SK-N-SH treated with all-trans-retinoic acid at 6 μM for 48 hours (cell line): Measurements from ENCODE around the gene ELOVL6.

Experiments
- ATAC-seq: fragments of 200-7000 bp; cut with Tn5 transposase; 3 replicates; pipeline ENCODE4 v1.9.1; 2020; ENCODE audit warnings: mild to moderate bottlenecking, moderate library complexity
- ARNTL ChIP-seq: fragments of 450-650 bp; formaldehyde crosslinking; IDR thresholded peaks from 2 replicates; pipeline ENCODE4 v1.5.0; 2020; ENCODE audit warnings: low read depth, mild to moderate bottlenecking, moderate library complexity, borderline replicate concordance
- BACH2 ChIP-seq: fragments of 250-450 bp; sonication (Bioruptor Pico); IDR thresholded peaks from 2 replicates; pipeline ENCODE4 v1.9.0; 2021; ENCODE audit warnings: mild to moderate bottlenecking, borderline replicate concordance
- GLIS3 ChIP-seq: fragments of 250-450 bp; sonication (Bioruptor Pico); IDR thresholded peaks from 2 replicates; pipeline ENCODE4 v1.5.0; 2020; ENCODE audit warnings: mild to moderate bottlenecking, moderate library complexity
- ISL1 ChIP-seq: fragments of 250-450 bp; sonication (Bioruptor Pico); IDR thresholded peaks from 2 replicates; pipeline ENCODE4 v2.1.2; 2022; ENCODE audit warnings: mild to moderate bottlenecking, moderate library complexity
- OSR1 ChIP-seq: fragments of 250-450 bp; sonication (Bioruptor Pico); IDR thresholded peaks from 2 replicates; pipeline ENCODE4 v1.8.0; 2022; ENCODE audit warnings: moderate library complexity, mild to moderate bottlenecking, inconsistent platforms
- PPARA ChIP-seq: fragments of 250-450 bp; sonication (Bioruptor Pico); IDR thresholded peaks from 2 replicates; pipeline ENCODE4 v1.5.0; 2020; ENCODE audit warnings: mild to moderate bottlenecking, borderline replicate concordance
- SNAI2 ChIP-seq: fragments of 250-450 bp; sonication (Bioruptor Pico); IDR thresholded peaks from 2 replicates; pipeline ENCODE4 v1.5.0; 2020; ENCODE audit warnings: mild to moderate bottlenecking, moderate library complexity
- TOX ChIP-seq: fragments of 250-450 bp; sonication (Bioruptor Pico); IDR thresholded peaks from 2 replicates; pipeline ENCODE4 v1.8.0; 2021; ENCODE audit warnings: mild to moderate bottlenecking, moderate library complexity, borderline replicate concordance
- ZC3H10 ChIP-seq: fragments of 250-450 bp; sonication (Bioruptor Pico); IDR thresholded peaks from 2 replicates; pipeline ENCODE4 v1.5.1; 2021; ENCODE audit warnings: mild to moderate bottlenecking, moderate library complexity
- ZFP3 ChIP-seq: fragments of 250-450 bp; sonication (Bioruptor Pico); IDR thresholded peaks from 2 replicates; pipeline ENCODE4 v1.5.0; 2020; ENCODE audit warnings: mild to moderate bottlenecking, moderate library complexity
- ZFP30 ChIP-seq: fragments of 450-650 bp; formaldehyde crosslinking; IDR thresholded peaks from 2 replicates; pipeline ENCODE4 v1.5.0; 2022; ENCODE audit warnings: mild to moderate bottlenecking, moderate library complexity
- ZNF565 ChIP-seq: fragments of 450-650 bp; formaldehyde crosslinking; conservative IDR thresholded peaks from 2 replicates; pipeline ENCODE4 v1.5.0; 2020; ENCODE audit warnings: low read depth, mild to moderate bottlenecking, moderate library complexity
- ZNF70 ChIP-seq: fragments of 450-650 bp; formaldehyde crosslinking; IDR thresholded peaks from 2 replicates; pipeline ENCODE4 v1.5.0; 2020; ENCODE audit warnings: mild to moderate bottlenecking, moderate library complexity
- ZNF8 ChIP-seq: fragments of 450-650 bp; formaldehyde crosslinking; IDR thresholded peaks from 2 replicates; pipeline ENCODE4 v1.5.0; 2020; ENCODE audit warnings: mild to moderate bottlenecking, moderate library complexity
- TF ChIP-seq, protein P1 (sequence below): fragments of 250-450 bp; sonication (Bioruptor Pico); IDR thresholded peaks from 2 replicates; pipeline ENCODE4 v1.5.1; 2021; ENCODE audit warnings: mild to moderate bottlenecking, moderate library complexity
- TF ChIP-seq, protein P2 (sequence below): fragments of 250-450 bp; sonication (Bioruptor Pico); IDR thresholded peaks from 2 replicates; pipeline ENCODE4 v1.5.1; 2020; ENCODE audit warnings: low read depth, mild to moderate bottlenecking, moderate library complexity
- TF ChIP-seq, protein P3 (sequence below): fragments of 250-450 bp; sonication (Bioruptor Pico); IDR thresholded peaks from 2 replicates; pipeline ENCODE4 v1.5.0; 2020; ENCODE audit warnings: mild to moderate bottlenecking, moderate library complexity
- TF ChIP-seq, protein P4 (sequence below): fragments of 250-450 bp; sonication (Bioruptor Pico); IDR thresholded peaks from 2 replicates; pipeline ENCODE4 v1.8.0; 2020; ENCODE audit warnings: mild to moderate bottlenecking, moderate library complexity, borderline replicate concordance

Gene ELOVL6

DNA sequence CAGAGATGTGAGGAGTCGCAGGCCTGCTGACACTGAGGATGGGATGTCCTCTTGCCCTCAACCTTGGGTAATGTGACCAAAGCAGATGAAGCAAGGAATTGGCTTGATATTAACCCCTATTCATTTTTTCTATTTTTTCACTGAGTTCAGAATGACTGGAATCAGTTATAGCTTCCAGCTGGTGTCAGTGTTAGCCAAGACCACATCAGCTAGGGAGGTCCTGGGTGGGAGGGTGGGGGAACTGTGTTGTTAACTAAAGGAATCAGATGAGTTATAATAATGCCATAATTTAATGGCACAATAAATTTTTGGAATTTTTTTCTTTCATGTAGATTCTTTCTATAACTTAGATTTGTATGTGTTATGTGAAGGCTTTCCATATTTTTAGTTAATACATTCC lies 193.9 kb downstream of the ELOVL6 start:
- TF ChIP-seq GLIS3 (CRISPR knock-in tag) (no peak), ZNF70 (CRISPR knock-in tag) (peak; percentile 60; the same call in 1 of the 2 replicates)
- ATAC-seq, result no peak

DNA sequence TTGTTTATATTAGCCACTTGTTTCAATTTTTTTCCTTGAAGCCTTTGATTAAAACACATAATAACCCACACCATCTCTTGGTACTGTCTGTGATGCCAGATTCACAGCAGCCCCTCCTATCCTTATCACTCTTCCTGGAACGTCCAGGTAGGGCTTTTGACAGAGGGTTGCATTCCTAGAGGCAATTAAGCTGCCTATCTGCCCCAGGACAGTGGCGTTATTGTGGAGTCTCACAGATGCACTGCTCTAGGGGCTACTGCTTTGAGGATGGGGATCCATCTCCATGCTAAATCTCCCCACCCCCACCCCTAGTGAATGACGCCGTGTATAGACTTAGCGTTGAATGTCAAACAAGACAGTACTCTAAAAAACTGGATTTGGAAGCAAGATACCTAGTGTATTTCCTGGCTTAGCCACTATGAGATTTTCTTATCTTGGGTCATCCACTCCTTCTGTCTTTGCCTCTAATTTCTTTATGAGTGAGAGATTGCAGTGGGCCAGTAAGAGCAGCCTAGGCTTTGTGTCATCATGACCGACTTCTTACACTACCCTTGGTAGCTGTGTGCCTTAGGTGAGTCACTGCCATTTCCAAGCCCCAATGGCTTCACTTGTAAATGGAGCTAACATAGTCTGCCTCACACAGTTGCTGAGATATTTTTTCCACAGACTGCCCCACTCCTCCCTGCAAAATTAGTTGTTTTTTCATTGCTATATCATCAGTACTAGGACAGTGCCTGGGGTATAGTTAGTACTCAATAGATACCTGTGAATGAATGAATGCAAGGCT lies 194.8 kb downstream of the ELOVL6 start:
- no peak for ATAC-seq
- TF ChIP-seq, protein P1, sequence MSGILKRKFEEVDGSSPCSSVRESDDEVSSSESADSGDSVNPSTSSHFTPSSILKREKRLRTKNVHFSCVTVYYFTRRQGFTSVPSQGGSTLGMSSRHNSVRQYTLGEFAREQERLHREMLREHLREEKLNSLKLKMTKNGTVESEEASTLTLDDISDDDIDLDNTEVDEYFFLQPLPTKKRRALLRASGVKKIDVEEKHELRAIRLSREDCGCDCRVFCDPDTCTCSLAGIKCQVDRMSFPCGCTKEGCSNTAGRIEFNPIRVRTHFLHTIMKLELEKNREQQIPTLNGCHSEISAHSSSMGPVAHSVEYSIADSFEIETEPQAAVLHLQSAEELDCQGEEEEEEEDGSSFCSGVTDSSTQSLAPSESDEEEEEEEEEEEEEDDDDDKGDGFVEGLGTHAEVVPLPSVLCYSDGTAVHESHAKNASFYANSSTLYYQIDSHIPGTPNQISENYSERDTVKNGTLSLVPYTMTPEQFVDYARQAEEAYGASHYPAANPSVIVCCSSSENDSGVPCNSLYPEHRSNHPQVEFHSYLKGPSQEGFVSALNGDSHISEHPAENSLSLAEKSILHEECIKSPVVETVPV (CRISPR knock-in tag), result no peak
- TF ChIP-seq ZNF565 (CRISPR knock-in tag) (no peak), ARNTL (CRISPR knock-in tag) (no peak), PPARA (CRISPR knock-in tag) (no peak), GLIS3 (CRISPR knock-in tag) (no peak), ZFP3 (CRISPR knock-in tag) (no peak), ZNF8 (CRISPR knock-in tag) (no peak), OSR1 (CRISPR knock-in tag) (no peak), SNAI2 (CRISPR knock-in tag) (no peak), ZC3H10 (no peak), ISL1 (no peak), BACH2 (no peak), ZNF70 (CRISPR knock-in tag) (no peak), ZFP30 (CRISPR knock-in tag) (no peak)
- TF ChIP-seq, protein P2, sequence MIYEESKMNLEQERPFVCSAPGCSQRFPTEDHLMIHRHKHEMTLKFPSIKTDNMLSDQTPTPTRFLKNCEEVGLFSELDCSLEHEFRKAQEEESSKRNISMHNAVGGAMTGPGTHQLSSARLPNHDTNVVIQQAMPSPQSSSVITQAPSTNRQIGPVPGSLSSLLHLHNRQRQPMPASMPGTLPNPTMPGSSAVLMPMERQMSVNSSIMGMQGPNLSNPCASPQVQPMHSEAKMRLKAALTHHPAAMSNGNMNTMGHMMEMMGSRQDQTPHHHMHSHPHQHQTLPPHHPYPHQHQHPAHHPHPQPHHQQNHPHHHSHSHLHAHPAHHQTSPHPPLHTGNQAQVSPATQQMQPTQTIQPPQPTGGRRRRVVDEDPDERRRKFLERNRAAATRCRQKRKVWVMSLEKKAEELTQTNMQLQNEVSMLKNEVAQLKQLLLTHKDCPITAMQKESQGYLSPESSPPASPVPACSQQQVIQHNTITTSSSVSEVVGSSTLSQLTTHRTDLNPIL (CRISPR knock-in tag), result no peak
- TF ChIP-seq, protein P3, sequence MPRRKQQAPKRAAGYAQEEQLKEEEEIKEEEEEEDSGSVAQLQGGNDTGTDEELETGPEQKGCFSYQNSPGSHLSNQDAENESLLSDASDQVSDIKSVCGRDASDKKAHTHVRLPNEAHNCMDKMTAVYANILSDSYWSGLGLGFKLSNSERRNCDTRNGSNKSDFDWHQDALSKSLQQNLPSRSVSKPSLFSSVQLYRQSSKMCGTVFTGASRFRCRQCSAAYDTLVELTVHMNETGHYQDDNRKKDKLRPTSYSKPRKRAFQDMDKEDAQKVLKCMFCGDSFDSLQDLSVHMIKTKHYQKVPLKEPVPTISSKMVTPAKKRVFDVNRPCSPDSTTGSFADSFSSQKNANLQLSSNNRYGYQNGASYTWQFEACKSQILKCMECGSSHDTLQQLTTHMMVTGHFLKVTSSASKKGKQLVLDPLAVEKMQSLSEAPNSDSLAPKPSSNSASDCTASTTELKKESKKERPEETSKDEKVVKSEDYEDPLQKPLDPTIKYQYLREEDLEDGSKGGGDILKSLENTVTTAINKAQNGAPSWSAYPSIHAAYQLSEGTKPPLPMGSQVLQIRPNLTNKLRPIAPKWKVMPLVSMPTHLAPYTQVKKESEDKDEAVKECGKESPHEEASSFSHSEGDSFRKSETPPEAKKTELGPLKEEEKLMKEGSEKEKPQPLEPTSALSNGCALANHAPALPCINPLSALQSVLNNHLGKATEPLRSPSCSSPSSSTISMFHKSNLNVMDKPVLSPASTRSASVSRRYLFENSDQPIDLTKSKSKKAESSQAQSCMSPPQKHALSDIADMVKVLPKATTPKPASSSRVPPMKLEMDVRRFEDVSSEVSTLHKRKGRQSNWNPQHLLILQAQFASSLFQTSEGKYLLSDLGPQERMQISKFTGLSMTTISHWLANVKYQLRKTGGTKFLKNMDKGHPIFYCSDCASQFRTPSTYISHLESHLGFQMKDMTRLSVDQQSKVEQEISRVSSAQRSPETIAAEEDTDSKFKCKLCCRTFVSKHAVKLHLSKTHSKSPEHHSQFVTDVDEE (CRISPR knock-in tag), result no peak
- TF ChIP-seq, protein P4, sequence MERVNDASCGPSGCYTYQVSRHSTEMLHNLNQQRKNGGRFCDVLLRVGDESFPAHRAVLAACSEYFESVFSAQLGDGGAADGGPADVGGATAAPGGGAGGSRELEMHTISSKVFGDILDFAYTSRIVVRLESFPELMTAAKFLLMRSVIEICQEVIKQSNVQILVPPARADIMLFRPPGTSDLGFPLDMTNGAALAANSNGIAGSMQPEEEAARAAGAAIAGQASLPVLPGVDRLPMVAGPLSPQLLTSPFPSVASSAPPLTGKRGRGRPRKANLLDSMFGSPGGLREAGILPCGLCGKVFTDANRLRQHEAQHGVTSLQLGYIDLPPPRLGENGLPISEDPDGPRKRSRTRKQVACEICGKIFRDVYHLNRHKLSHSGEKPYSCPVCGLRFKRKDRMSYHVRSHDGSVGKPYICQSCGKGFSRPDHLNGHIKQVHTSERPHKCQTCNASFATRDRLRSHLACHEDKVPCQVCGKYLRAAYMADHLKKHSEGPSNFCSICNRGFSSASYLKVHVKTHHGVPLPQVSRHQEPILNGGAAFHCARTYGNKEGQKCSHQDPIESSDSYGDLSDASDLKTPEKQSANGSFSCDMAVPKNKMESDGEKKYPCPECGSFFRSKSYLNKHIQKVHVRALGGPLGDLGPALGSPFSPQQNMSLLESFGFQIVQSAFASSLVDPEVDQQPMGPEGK (CRISPR knock-in tag), result no peak

DNA sequence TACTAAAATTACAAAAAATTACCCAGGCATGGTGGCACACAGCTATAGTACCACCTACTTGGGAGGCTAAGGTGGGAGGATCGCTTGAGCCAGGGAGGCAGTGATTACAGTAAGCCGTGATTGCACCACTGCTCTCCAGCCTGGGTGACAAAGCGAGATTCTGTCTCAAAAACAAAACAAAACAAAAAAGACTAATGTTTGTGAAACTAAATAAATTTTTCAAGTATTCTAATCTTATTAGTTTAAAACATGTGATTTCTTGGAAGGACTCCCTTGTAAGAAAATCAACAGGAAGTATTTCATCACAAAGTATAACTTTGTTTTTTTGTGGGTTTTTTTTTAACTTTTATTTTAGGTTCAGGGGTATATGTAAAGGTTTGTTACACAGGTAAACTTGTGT lies 196.1 kb downstream of the ELOVL6 start:
- no peak for ATAC-seq
- TF ChIP-seq TOX (CRISPR knock-in tag), result no peak
- no peak for TF ChIP-seq SNAI2 (CRISPR knock-in tag)
- no peak for TF ChIP-seq ZNF8 (CRISPR knock-in tag)
- TF ChIP-seq, protein P4 (CRISPR knock-in tag), result no peak
- no peak for TF ChIP-seq ARNTL (CRISPR knock-in tag)
- TF ChIP-seq ZNF565 (CRISPR knock-in tag), result no peak
- no peak for TF ChIP-seq ZC3H10
- TF ChIP-seq OSR1 (CRISPR knock-in tag), result no peak

- TF ChIP-seq ZFP3 (CRISPR knock-in tag), result no peak
Observed at GRCh38 chr4:109999585-109999912, 198.9 kb downstream of the ELOVL6 start.

More at GRCh38 chr4:109999585-109999912, 198.9 kb downstream of the ELOVL6 start:
- peak; percentile 12 for ATAC-seq
